ENCODE data around the gene SMURF2. TPM values are rescaled to one million over a fixed set of nuclear protein-coding genes. Genes with fewer than 3 reads are reported as not detected.
A peak's percentile ranks its signal among the peaks of the same experiment; 100 is the strongest.

The SMURF2 gene
- total RNA-seq, 1 experiment from 2014 or later = 35.3 TPM

- Histone ChIP-seq H4K8ac (replicated peaks; ENCODE audit: insufficient read length, low read depth, low read length) (no peak overlapping the region), H3K56ac (ENCODE audit: insufficient read length, low read depth, low read length) (no peak overlapping the region), H2BK120ac (ENCODE audit: low read depth, low read length, poor library complexity, severe bottlenecking) (no peak overlapping the region), H2BK15ac (ENCODE audit: low read depth, low read length) (no peak overlapping the region), H3T11ph (ENCODE audit: low read length) (no peak overlapping the region), H2BK20ac (ENCODE audit: low read depth, low read length, poor library complexity, severe bottlenecking) (no peak overlapping the region), H4K91ac (ENCODE audit: insufficient read length, low read depth, low read length) (no peak overlapping the region), H2AFZ (ENCODE audit: low read length) (no peak overlapping the region), H3K4me2 (ENCODE audit: insufficient read depth, insufficient read length, low read length) (no peak overlapping the region), H2AK5ac (ENCODE audit: insufficient read length, low read length) (no peak overlapping the region), H3K4ac (ENCODE audit: low read depth, low read length) (no peak overlapping the region), H3K23ac (ENCODE audit: insufficient read length, low read depth, low read length) (no peak overlapping the region), H3K79me2 (ENCODE audit: insufficient read depth, low read length) (no peaks in the 10 kb centered on the region), H3K9me3 (ENCODE audit: control insufficient read depth, low read depth, low read length) (no peaks in the 10 kb centered on the region), H4K20me1 (ENCODE audit: control insufficient read depth, insufficient read depth, insufficient read length) (no peaks in the 10 kb centered on the region), H4K5ac (ENCODE audit: insufficient read length, low read depth, low read length) (no peak overlapping the region), H3K4me1 (ENCODE audit: insufficient read depth, low read length) (no peaks in the 10 kb centered on the region), H2BK12ac (ENCODE audit: insufficient read length, low read depth, low read length) (no peak overlapping the region), H2BK5ac (ENCODE audit: insufficient read length, low read length) (no peak overlapping the region), H3K9ac (ENCODE audit: extremely low read depth, insufficient read length, low read length) (no peak overlapping the region), H3K79me1 (ENCODE audit: insufficient read depth, low read depth, low read length, poor library complexity, severe bottlenecking) (no peaks in the 10 kb centered on the region), H3K14ac (ENCODE audit: insufficient read depth, low read length) (no peak overlapping the region), H3K27ac (ENCODE audit: insufficient read length, low read depth, low read length) (no peak overlapping the region), H3K18ac (ENCODE audit: insufficient read length, low read depth, low read length) (no peak overlapping the region), H3K23me2 (ENCODE audit: insufficient read length, low read depth, low read length, poor library complexity, severe bottlenecking) (no peaks in the 10 kb centered on the region), H3K27me3 (ENCODE audit: insufficient read depth, low read length) (no peaks in the 10 kb centered on the region)
- Mint-ChIP-seq H3K36me3 (ENCODE audit: insufficient read depth in 1 of 3, low read depth in 3 of 3) (peaks cover 10 to 61% (median 33%) of the 10 kb centered on the region in 3 experiments), H3K9me3 (no peaks in the 10 kb centered on the region), H3K27me3 (ENCODE audit: low read depth) (no peaks in the 10 kb centered on the region), H3K4me1 (no peaks in the 10 kb centered on the region), H3K27ac (peak overlapping the region in 2 of 3 experiments; percentile 69 to 83; a peak in 6 of 7 replicates), H3K4me3 (no peak overlapping the region)
- DNase-seq = no peak
- no peak for TF ChIP-seq CTCF (conservative IDR thresholded peaks at IDR 0.05)
- WGBS (ENCODE audit: extremely low coverage, insufficient read length, low lambda C conversion rate) = no CpG with 5 or more reads among the region's 7 CpGs
Measured at GRCh38 chr17:64538508-64539130, 123.5 kb downstream of the SMURF2 start.
